Astrocyte of the cerebellum (primary cell): ENCODE data around the gene ADCK2.
"Not testable (repeated sequence)": the region's sequence is repeated elsewhere in the genome, so short reads cannot be mapped to it uniquely, and the experiment has no call there.

Experiments used
- DNase-seq: peaks from one replicate; pipeline ENCODE4 v3.0.0-alpha.2; 2011; ENCODE audit warnings: low read depth
- H3K4me3 ChIP-seq: 2 replicates; pipeline ENCODE4 v1.5.1; 2011; ENCODE audit warnings: mild to moderate bottlenecking, low read depth, low read length, moderate library complexity
- CTCF ChIP-seq: IDR thresholded peaks from 2 replicates; pipeline ENCODE4 v1.5.1; 2012; ENCODE audit warnings: low read length, low read depth, moderate library complexity, mild to moderate bottlenecking; ENCODE audit errors: missing control alignments
- in situ Hi-C: cut with HindIII; loops from 2 replicates; pipeline ENCODE4 v1.10.0; 2017; ENCODE audit warnings: low sequenced_read_pairs

The ADCK2 gene

DNA sequence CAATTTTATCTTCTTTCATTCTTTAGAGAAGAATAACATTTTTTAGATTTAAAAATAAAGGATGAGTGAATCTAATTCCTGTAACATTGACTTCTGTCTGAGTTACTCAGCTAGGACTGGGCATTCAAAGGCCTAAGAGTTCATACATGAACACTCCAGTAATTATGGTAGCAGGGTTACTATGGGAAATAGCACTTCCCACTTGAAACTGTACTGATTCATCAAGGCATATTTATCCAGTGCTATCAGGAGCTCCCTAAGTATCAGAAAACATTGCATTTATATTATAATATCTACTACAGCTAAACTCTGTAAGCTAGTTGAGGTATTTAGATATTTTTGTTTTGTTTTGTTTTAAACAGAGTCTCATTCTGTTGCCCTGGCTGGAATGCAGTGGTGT lies 65.5 kb downstream of the ADCK2 start:
- in situ Hi-C loops: no loop called here
- TF ChIP-seq CTCF: no peak
- no peak overlapping the region for H3K4me3 ChIP-seq
- no peak for DNase-seq

DNA sequence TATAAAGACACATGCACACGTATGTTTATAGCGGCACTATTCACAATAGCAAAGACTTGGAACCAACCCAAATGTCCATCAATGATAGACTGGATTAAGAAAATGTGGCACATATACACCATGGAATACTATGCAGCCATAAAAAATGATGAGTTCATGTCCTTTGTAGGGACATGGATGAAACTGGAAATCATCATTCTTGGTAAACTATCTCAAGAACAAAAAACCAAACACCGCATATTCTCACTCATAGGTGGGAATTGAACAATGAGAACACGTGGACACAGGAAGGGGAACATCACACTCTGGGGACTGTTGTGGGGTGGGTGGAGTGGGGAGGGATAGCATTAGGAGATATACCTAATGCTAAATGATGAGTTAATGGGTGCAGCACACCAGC lies 70.5 kb downstream of the ADCK2 start:
- in situ Hi-C loops, DNase-seq, H3K4me3 ChIP-seq: not testable (repeated sequence)

- H3K4me3 ChIP-seq: no peak overlapping the region
- DNase-seq: no peak
- in situ Hi-C loops: no loop called here
- no peak for TF ChIP-seq CTCF
These were observed 71.3 kb downstream of the ADCK2 start for GRCh38 chr7:140744005-140744404.
